Cardiac fibroblast (primary cell): ENCODE data around the gene FREM2.

ENCODE experiments used
- DNase-seq, 2 donors: peaks; one replicate each; pipeline versions ENCODE4 v3.0.0 to v3.0.0-alpha.2; 2010; ENCODE audit warnings: low read depth in 2 of 2
- H3K4me3 ChIP-seq, 2 donors: replicated peaks in 1 of 2; 1 replicate in 1 of 2; 2 replicates in 1 of 2; pipeline ENCODE4 v1.5.1; 2011; ENCODE audit warnings: low read depth in 2 of 2, low read length in 2 of 2, mild to moderate bottlenecking in 2 of 2, moderate library complexity in 1 of 2
- CTCF ChIP-seq: IDR thresholded peaks from one replicate; pipeline ENCODE4 v1.5.1; 2011; ENCODE audit warnings: low read depth, mild to moderate bottlenecking, low read length, inconsistent platforms

Gene FREM2

GRCh38 chr13:38856065-38856464 lies 169.2 kb downstream of the FREM2 start:
- TF ChIP-seq CTCF: no peak
- no peak for DNase-seq
- H3K4me3 ChIP-seq: no peak overlapping the region

- H3K4me3 ChIP-seq: no peak overlapping the region
- no peak for DNase-seq
- no peak for TF ChIP-seq CTCF
Observed at GRCh38 chr13:38862443-38862842, 175.6 kb downstream of the FREM2 start.

GRCh38 chr13:38863536-38863935 lies 176.7 kb downstream of the FREM2 start:
- DNase-seq: no peak
- no peak for TF ChIP-seq CTCF
- H3K4me3 ChIP-seq: no peak overlapping the region

- H3K4me3 ChIP-seq: no peak overlapping the region
- TF ChIP-seq CTCF: no peak
- no peak for DNase-seq
Observed at GRCh38 chr13:38866649-38867048, 179.8 kb downstream of the FREM2 start.

- no peak overlapping the region for H3K4me3 ChIP-seq
- TF ChIP-seq CTCF: no peak
- DNase-seq: no peak
Observed at GRCh38 chr13:38868399-38868798, 181.5 kb downstream of the FREM2 start.

- DNase-seq: no peak
- H3K4me3 ChIP-seq: no peak overlapping the region
- no peak for TF ChIP-seq CTCF
Observed at GRCh38 chr13:38868870-38869269, 182.0 kb downstream of the FREM2 start.

GRCh38 chr13:38871275-38871674 lies 184.4 kb downstream of the FREM2 start:
- no peak overlapping the region for H3K4me3 ChIP-seq
- no peak for DNase-seq
- TF ChIP-seq CTCF: no peak
